CD4-positive, alpha-beta T cell treated with Interleukin-17A for 4 hours (primary cell): Measurements from ENCODE around the gene VILL.
A peak's percentile ranks its signal among the peaks of the same experiment; 100 is the strongest.
"Not testable (repeated sequence)": the region's sequence is repeated elsewhere in the genome, so short reads cannot be mapped to it uniquely, and the experiment has no call there.

ENCODE experiments used
- DNase-seq: peaks from one replicate; pipeline ENCODE4 v3.0.0-alpha.2; 2020; ENCODE audit warnings: mixed read lengths

VILL gene

GRCh38 chr3:37987315-37987697, 3.3 kb upstream of the VILL start:
- no peak for DNase-seq

DNA sequence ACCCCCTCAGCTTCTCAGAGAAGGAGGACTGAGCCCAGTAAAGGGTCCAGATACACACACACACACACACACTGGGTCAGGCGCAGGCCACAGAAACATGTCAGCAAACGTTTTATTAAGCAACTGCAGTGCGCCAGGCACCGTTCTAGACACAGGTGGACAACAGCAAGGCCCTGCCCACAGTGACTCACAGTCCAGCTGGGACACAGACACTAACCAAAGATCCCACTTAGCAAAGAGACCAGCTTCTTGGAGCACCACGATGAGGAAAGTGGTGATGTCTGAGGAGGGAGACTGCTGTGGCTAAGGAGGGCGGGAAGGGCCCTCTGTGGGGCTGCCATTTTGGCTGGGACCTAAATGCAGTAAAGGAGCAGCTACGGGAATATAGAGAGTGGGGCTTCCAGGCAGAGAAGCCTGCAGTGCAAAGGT, 2.8 kb upstream of the VILL start:
- DNase-seq, result no peak

DNA sequence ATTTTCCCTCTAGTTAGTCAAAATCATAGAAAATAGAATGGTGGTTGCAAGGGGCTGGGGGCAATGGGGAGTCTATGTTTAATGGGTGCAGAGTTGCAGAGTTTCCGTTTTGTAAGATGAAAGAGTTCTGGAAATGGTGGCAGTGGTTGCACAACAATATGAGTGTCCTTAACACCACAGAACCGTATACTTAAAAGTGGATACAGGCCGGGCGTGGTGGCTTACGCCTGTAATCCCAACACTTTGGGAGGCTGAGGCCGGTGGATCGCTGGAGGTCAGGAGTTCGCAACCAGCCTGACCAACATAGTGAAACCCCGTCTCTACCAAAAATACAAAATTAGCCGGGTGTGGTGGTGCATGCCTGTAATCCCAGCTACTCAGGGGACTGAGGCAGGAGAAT, 2.2 kb upstream of the VILL start:
- not testable (repeated sequence) for DNase-seq

DNA sequence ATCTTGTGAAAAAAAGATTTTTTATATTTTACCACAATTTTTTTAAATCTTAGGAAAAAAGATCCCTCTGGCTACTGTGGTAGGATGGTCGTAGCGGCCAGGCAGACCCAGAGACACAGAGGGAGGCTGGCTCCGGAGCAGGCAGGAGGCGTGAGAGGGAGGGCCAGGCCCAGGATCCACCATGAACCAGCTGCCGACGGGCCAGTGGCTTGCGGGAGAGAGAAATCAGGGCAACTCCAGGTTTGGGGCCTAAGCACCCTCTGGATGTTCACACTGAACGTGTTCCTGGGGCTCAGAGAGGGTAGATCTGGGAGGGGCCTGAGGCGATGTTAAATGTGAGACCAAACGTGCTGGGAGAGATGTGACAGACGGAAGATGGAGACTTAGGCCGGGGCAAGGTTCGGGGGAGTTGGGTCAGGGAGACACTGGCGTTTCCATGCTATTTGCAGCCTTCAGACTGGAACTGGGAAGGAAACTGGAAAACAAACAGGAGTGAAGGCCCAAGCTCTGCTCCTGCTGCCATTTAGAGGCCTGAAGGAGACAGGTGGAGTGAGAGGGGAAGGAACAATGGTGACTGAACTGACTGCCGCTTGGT, 1.6 kb upstream of the VILL start:
- no peak for DNase-seq

DNA sequence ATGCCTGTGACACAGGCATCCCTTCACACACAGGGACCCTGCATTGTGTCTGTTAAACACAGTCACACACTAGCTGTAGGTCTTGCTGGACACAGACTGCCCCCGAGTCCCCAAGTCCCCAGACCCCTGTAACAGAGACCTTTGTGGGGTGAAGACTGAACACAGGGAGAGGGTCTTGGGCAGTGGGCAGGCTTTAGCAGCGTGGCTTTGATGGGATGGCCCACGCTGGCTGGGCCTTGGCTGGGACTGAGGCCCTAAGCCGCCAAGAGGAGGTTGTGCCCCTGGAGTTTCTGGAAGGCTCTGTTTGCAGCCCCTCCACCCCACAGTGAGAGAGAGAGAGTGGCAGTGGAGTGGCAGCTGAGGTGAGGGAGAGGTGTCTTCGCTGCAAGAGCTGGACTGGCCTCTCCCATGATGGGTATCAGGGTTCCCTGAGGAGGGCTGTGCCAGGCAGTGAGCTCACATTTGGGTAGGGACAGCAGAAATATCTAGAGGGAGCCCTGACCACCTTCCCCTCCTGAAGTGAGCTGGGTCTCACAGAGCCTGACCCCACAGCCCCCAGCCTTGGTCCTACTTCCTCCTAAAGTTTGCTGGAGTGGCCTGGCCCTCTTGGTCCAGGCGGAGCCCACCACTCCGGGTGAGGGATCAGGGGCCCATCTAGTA, 635 bp upstream of the VILL start:
- DNase-seq, result no peak

GRCh38 chr3:37991109-37991508, 523 bp downstream of the VILL start:
- DNase-seq, result no peak

GRCh38 chr3:37991823-37992222, 1.2 kb downstream of the VILL start:
- no peak for DNase-seq

DNA sequence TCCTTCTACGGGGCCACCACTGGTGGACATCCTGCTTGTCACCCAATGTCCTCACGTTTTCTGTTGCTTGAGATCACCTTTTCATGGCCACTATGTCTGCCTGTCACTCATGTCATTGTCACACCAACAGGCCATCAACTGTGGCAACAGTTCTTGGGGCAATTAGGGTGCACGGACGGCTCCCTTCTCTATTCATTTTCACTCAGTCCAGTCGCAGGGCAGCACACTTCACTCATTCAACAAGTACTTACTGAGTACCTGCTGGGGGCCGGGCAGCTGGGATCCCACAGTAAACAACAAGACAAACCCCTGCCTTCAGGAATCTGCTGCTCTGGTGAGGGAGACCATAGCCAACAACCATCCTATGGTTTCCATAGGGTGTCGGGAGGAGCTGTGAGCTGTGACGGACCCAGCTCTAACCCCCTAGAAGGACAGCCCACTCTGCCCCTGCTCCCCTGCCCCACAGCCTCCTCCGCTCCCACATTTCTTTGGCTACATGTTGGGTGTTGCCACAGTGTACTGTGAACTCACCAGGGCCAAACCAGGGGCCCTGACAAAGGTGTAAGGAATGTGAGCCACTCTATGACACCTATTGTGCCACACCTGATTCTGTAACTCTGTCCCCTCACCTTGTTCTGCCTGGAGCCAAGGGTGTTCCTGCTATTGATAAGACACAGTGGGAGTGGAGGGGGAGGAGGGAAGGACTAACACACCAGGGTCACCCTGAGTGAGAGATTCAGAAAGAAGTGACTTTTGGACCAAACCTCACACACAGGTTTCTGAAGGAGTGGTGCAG, 1.9 kb downstream of the VILL start:
- no peak for DNase-seq

- no peak for DNase-seq
These were observed 2.5 kb downstream of the VILL start for GRCh38 chr3:37993067-37993455.

- DNase-seq, result no peak
These were observed 2.9 kb downstream of the VILL start for GRCh38 chr3:37993460-37993819.

DNA sequence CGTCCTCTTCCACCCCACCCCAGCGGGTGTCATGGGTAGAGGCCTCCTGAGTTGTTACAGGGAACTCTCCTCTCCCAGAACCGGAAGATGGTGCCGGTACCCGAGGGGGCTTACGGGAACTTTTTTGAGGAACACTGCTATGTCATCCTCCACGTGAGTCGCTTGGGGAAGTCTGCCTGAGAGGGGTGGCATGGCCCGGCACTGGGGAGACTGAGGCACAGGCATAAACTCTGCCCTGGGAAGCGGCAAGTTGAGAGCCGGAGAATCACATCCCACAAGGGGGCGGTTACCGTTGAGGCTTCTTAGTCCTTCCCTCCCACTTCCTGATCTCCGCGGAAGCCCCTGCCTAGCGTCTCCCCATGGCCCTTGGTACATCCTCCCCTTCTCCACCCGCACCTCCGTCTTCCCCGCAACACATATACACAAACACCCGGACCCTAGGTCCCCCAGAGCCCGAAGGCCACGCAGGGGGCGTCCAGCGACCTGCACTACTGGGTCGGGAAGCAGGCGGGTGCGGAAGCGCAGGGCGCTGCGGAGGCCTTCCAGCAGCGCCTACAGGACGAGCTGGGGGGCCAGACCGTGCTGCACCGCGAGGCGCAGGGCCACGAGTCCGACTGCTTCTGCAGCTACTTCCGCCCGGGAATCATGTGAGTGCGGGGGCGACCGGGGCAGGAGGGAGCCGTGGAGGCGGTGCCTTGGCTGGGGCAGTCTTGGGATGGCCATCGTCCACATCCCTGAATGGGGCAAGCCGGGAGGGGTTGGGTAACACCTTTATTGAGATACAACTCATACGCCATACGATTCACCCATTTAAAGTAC, 3.4 kb downstream of the VILL start:
- DNase-seq, result peak; percentile 74

DNA sequence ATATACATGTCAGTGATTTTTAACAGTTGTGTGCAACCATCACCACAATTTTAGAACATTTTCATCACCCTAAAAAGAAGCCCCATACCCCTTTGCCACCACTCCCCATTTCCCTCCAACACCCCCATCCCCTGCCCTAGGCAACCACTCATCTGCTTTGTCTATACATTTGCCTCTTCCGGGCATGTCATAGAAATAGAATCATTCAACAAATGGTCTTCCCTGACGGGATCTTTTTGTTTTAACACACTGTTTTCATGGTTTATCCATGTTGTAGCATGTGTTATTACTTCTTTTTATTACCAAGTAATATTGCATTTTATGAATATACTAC, 4.0 kb downstream of the VILL start:
- no peak for DNase-seq

GRCh38 chr3:37995652-37996641, 5.4 kb downstream of the VILL start:
- DNase-seq, result peak; percentile 53

DNA sequence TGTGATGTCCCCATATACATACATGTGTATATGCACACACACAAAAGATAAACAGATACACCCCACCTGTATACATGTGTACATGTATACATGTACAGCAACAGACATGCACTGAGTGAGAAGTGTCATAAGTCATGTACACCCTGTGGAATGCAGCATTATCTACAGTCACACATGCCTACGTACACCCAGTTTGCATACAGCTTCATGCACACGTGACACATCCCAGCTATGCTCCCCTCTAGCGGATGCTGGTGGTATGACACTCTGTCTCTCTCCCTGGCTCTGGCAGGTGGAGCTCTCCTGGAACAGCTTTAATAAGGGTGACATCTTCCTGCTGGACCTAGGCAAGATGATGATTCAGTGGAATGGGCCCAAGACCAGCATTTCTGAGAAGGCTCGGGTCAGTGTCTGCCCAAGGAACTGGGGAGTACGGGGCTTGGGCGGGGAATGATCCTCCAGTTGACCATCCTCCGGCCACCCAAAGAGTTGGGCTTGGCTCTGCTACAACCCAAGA, 6.3 kb downstream of the VILL start:
- DNase-seq, result peak; percentile 89

GRCh38 chr3:37997342-37997741, 6.8 kb downstream of the VILL start:
- no peak for DNase-seq

GRCh38 chr3:37997791-37998370, 7.3 kb downstream of the VILL start:
- DNase-seq, result no peak

DNA sequence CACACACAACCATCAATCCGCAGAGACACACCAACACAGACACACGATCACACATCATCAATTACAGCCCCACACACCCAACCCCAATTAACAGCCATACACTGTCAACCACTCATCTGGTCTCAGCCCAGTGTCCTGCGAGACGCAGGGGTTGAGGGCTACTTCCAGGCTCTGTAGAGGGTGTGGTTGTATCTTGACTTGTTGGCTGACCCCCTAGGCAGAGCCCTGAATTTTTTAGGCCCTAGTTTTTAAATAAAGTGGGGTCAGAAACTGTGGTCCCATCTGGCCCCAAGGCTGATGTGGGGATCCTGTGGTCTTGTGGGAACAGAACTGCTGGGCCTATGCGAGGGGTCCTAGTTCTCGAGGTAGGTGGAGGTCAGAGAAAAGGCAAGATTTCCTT, 9.2 kb downstream of the VILL start:
- no peak for DNase-seq

GRCh38 chr3:38000242-38000916, 9.8 kb downstream of the VILL start:
- DNase-seq, result no peak

DNA sequence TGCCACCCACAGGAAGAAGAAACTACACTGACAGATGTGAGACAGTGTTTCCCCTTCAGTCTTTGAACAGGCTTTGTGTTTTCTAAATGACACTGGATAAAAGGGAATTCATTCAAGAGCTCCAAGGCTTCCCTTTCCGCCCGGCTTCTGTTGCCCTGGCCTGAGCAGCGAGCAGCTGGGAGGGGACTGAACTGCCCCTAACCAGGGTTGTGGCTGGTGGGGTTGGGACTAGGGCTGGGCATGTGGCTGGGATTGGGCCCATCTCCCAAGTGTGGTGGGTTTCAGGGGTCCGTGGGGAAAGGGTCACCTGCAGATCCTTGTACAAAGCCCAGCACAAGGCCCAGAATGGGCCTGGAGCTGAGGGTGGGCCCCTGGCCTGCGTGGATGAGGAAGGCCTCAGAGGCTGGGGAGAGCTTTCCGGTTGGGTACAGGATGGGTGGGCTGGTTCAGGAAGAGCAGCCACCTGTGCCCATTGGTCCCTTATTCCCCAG, 10.4 kb downstream of the VILL start:
- no peak for DNase-seq

GRCh38 chr3:38001456-38002081, 11.0 kb downstream of the VILL start:
- no peak for DNase-seq
